OCI-M1 (cell line): ENCODE measurements around the gene MAF.

Experiments used
- DNase-seq: peaks from one replicate; lab custom pipeline; 2025; lab: John Stamatoyannopoulos, UW

The MAF gene

DNA sequence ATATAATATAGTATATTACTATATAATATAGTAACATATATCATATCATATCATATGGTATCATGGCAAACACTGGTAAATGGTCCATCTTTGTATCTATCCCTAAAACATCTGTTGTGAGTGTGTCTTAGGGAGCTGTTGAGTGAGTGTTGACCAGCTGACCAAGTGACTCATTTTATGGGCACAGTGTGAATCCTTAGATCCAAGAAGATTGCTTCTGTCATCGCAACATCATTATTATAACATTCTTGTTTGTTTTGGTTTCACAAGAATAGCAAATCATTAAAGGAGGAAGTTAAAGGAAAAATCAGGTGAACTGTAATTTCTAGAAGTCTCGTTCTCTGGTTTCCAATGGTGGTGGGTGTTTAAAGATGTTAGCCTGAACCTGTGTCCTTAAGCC, 11.7 kb upstream of the MAF start:
- no peak for DNase-seq

DNA sequence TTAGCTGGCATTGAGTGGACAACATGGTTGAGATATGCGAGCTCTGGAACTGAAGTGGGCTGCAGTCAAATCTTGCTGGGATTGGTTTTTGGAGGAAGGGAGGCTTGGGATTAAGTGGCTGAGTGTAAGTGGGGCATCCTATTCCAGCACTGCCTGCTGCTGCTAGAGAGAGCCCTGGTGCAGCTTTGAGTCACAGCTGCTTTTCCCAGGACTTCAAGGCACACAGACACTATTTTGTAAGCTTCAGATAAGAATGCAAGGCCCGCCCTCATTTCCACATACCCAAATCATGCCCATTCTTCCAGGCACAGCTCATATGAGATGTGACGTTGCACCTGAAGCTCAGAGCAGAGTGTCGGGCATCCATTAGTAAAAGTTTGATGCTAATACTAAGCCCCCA, 10.2 kb upstream of the MAF start:
- no peak for DNase-seq

DNA sequence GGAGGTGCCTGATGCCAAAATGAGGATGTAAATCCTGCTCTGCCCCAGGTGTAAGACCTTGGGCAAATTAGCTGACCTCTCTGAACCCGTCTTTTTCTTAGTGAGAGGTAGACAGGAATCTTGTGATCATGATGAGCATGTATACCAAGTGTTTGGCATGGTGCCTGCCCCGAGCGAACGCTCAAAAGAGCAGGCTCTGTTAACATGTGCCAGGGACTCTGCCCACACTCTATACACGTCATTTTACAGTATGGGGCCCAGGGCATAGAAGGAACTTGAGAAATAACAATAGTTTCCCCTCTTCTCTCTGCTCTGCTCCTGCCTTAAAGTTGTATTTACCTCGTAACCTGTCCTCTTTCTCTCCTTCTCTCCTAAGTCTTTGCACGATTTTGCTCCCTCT, 9.3 kb upstream of the MAF start:
- no peak for DNase-seq

DNA sequence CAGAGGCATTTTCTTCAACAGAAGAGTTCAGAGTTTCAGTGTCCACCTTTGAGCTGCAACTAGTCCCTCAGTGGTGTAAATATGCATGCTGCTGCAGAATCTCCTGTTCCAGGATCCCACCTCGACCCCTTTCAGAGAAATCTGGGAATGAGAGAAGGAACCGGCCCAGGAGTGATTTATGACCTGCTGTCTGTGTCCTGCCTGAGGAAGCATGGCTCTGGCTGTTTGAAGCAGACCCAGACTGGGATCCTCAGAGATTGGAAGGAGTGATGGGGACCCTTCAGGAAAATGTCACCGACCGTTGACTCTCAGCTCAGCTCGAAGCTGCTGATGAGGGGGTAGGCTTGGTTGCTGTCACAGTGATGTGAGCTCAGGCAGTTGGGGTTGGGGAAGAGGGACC, 8.4 kb upstream of the MAF start:
- DNase-seq: no peak

GRCh38 chr16:79607587-79607986, 7.0 kb upstream of the MAF start:
- no peak for DNase-seq

GRCh38 chr16:79605999-79606398, 5.5 kb upstream of the MAF start:
- peak; percentile 41 for DNase-seq

- no peak for DNase-seq
Observed at GRCh38 chr16:79603055-79603454, 2.5 kb upstream of the MAF start.

GRCh38 chr16:79602628-79603014, 2.1 kb upstream of the MAF start:
- DNase-seq: no peak

GRCh38 chr16:79601931-79602627, 1.5 kb upstream of the MAF start:
- peak; percentile 74 for DNase-seq

DNA sequence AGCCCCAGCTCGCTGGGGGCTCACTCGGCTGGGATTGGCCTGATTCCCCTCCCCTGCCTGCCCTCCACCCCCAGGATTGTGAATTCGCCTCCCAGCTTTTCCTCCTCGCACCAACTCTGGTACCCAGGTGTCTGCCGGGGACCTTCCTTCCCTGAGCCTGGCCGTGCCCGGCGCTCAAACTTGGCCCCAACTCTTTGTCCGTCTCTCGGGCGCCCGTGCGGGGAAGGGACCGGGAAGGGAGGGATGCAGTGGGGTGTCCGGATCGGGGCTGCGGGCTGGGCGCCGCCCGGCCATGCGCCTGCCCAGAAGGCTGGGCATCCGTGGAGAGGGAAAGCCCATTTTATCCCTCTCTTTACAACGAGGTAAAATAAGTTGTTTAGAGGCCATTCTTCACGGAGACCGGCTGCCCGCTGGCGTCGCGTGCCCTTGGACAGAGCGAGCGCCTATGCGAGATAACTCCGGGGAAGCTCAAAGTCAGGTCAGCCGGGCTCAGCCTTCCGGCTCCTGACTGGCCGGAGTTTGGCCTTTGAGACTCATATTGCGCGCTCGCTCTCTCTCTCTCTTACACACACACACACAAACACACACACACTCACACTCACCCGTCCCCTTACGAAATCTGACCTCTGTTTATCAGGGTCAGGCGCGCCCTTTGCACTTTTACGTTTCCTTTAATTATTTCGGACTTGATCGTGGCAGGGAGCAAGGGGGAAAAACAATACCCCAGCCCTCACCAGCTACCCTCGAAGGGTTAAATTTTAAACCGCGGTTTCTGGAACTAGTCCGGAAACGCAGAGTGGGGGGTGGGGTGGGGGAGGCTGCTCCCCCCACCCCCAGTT, 774 bp upstream of the MAF start:
- DNase-seq: no peak

DNA sequence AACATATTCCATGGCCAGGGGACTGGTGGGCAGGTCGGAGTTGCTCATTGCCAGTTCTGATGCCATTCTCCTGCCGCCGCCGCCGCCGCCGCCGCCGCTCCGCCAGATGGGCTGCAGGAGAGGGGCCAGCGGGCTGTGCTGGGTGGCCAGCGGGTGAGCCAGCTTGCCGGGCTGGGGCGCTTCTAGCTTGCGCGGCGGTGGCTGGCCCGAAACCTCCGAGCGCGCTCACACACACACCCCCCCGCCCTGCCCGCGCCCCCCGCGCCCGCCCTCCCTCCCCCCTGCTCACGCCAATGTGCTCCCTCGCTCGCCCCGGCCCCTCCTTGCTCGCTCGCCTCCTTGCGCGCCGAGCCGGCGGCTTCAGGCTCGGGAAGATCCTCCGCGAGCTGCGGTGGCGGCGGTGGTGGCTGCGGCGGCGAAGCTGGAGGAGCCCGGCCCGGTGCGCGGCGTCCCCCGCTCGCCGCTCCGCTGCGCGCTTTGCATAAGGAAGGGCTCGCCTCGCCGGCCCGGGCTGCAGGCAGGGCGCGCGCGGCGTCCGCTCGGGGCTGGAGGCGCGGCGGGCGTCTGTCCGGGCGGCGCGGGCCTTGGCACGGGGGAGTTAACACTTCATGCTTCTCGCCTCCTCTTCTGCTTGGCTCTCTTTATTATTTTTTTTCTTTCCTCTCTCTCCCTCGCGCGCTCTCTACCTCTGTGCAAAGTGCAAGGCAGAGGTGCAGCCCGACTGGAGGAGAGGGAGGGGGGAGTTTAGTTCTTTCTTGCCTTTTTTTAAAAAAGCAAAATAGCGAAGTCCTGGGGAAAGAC, 500 bp downstream of the MAF start:
- no peak for DNase-seq

DNA sequence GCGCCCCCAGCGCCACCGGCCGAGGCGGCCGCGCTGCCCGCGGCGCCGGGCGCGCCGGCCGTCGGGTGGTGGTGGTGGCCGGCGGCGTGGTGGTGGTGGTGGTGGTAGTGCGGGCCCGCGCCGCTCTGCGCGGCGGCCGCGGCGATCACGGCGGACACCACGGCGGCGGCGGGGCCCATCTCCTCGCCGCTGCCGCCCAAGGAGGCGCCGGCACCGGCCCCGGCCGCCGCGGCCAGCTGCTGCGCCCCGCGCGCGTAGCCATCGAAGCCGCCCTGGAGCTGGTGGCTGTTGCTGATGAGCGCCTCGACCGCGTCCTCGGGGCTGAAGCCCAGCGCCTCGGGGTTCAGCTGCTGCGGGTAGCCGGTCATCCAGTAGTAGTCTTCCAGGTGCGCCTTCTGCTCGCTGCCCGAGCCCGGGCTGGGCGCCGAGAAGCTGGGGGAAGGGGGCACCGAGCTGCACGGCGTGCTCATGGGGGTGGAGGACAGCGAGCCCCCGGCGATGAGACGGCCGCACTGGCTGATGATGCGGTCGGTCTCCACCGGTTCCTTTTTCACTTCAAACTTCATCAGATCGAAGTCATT, 1.2 kb downstream of the MAF start:
- DNase-seq: no peak

DNA sequence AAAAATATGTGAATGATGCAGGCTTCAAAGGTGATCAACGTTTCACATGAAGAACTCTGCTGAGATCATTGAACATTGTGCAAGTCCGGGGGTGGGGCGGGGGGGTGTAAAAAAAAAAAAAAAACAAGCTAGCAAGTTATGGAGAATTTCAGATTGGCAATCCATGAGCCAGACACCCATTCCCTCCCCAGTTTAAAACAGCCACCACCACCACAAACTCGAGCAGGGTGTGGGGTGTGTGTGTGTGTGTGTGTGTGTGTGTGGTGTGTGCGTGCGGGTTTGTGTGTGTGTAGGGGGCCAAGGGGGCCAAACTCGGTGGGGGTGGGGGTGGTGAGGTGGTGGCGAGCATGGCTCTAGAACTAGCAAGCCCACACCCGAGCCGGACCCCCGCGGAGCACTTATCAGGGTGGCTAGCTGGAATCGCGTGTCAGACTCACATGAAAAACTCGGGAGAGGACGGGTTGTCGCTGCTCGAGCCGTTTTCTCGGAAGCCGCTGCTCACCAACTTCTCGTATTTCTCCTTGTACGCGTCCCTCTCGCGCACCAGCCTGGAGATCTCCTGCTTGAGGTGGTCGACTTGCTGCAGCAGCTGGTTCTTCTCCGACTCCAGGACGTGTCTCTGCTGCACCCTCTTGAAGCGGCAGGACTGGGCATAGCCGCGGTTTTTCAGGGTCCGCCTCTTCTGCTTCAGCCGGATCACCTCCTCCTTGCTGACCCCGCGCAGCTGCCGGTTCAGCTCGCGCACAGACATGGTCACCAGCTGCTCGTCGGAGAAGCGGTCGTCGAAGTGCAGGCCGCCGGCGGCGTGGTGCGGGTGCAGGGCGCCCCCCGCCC, 2.0 kb downstream of the MAF start:
- DNase-seq: peak; percentile 16

- DNase-seq: no peak
Observed at GRCh38 chr16:79598063-79598347, 2.5 kb downstream of the MAF start.

DNA sequence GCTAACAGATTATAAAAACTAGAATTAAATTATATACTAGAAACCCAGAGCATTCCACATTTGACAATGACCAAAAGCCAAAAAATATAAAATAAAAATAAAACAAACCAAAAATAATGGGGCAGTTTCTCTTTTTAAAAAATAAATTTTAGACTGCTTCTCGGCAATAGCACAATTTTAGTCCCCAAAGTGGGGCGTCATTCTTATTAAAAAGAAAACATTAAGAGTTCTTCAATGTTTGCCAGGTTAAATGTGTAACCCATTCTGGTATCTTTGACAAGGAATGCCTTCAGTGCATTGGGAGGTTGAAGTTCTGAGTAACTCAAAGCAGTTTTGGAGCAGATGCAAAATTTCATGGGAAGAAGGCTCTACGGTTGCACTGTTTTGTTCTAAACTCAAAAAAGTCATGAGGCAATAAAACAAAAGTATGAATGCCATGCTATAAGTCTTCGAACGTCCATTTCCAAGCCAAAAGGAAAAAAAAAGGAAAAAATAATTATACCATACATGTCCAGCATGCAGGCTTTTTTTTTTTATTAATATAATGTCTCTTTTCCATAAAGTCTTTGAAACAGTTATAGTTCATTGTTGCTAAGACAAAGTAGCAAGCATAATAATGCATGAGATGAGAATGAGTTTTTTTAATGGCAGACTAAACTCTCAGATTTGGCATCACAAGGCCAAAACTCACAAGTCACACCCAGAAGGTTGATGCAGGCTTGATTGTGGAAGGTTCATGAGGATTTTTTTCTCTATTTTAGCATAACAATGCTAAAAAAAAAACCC, 3.1 kb downstream of the MAF start:
- no peak for DNase-seq

DNA sequence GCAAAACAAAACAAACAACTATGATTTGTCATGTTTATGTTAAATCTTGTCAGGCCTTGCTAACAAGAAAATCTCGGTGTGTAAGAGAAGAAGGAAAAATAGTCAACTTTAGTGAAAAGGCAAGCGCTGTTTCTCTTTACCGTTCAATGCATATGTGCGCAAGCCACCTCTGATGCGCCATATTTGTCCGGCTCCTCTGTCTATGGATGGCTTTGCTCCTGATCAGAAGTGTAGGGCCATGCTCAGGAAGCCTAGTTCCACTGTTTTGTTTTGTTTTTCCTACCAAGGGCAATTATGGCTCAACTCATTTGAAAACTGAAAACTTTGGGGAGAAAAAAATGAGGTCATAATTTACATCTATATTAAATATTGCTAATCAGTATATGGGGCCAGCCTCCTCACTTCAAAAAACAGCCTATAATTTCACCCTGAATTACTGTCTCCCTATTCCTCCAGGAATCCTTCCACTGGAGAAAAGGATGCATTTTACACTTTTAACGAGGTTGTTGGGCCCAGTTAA, 4.5 kb downstream of the MAF start:
- no peak for DNase-seq

DNA sequence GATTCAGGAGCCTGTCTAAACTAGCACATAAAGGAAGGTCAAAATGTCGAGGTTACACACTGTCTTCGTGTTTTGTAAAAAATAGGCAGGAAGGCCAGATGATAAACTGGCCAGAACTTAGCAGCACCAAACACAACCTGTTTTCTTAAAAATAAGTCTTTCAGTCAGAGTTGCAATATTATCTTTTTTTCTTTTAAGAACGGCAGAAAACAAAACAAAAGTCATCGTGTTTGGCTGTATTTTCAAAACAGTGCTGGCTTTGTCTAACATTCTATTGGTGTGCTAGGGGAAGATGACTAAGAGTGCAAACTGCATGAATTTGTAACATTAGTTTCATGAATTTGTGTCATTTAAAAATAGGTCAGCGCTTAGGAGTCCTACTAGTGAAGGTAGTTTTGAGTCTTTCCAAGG, 5.3 kb downstream of the MAF start:
- no peak for DNase-seq

GRCh38 chr16:79593754-79594153, 6.8 kb downstream of the MAF start:
- no peak for DNase-seq

- peak; percentile 20 for DNase-seq
Observed at GRCh38 chr16:79593074-79593531, 7.4 kb downstream of the MAF start.

- DNase-seq: no peak
Observed at GRCh38 chr16:79592186-79592585, 8.4 kb downstream of the MAF start.
